ENCODE measurements around the gene RAMP1.

The RAMP1 gene

GRCh38 chr2:237951878-237952277 is 92.5 kb downstream of the RAMP1 start:
- DNase-seq (ENCODE audit: low read depth): no peak
- H3K4me3 ChIP-seq (ENCODE audit: low read depth, low read length): no peak overlapping the region
- no peak for TF ChIP-seq CTCF (conservative IDR thresholded peaks at IDR 0.05; ENCODE audit: low read depth, low read length)

GRCh38 chr2:237952851-237953250 is 93.4 kb downstream of the RAMP1 start:
- no peak overlapping the region for H3K4me3 ChIP-seq (ENCODE audit: low read depth, low read length)
- no peak for TF ChIP-seq CTCF (conservative IDR thresholded peaks at IDR 0.05; ENCODE audit: low read depth, low read length)
- no peak for DNase-seq (ENCODE audit: low read depth)

- no peak for DNase-seq (ENCODE audit: low read depth)
- peak overlapping the region; percentile 32 for H3K4me3 ChIP-seq (ENCODE audit: low read depth, low read length)
- TF ChIP-seq CTCF (conservative IDR thresholded peaks at IDR 0.05; ENCODE audit: low read depth, low read length): no peak
These were observed 96.4 kb downstream of the RAMP1 start for GRCh38 chr2:237955640-237956401.

GRCh38 chr2:237956402-237956736 is 96.9 kb downstream of the RAMP1 start:
- H3K4me3 ChIP-seq (ENCODE audit: low read depth, low read length): peak overlapping the region; percentile 32
- DNase-seq (ENCODE audit: low read depth): no peak
- peak; percentile 17 for TF ChIP-seq CTCF (conservative IDR thresholded peaks at IDR 0.05; ENCODE audit: low read depth, low read length)

GRCh38 chr2:237961637-237962036 is 102.2 kb downstream of the RAMP1 start:
- no peak for TF ChIP-seq CTCF (conservative IDR thresholded peaks at IDR 0.05; ENCODE audit: low read depth, low read length)
- DNase-seq (ENCODE audit: low read depth): no peak
- no peak overlapping the region for H3K4me3 ChIP-seq (ENCODE audit: low read depth, low read length)
